ENCODE data around the gene XIRP1.

GRCh38 chr3:39139442-39139841 lies 53.0 kb downstream of the XIRP1 start:
- no peak for TF ChIP-seq CTCF (IDR thresholded peaks at IDR 0.05)
- no peak for TF ChIP-seq POLR2A (IDR thresholded peaks at IDR 0.05)
- no peak for TF ChIP-seq EP300 (IDR thresholded peaks at IDR 0.05)

Data from ovary (tissue), 3 donors.